DND-41 (cell line): Measurements from ENCODE around the gene TOGARAM1.

Experiments
- ATAC-seq: fragments of 200-7000 bp; cut with Tn5 transposase; 3 replicates; pipeline ENCODE4 v1.9.1; 2021; ENCODE audit warnings: low read depth; ENCODE audit not compliant: insufficient read depth
- DNase-seq: peaks from one replicate; pipeline ENCODE4 v3.0.0-alpha.2; 2020
- H2AFZ ChIP-seq: 2 replicates; pipeline ENCODE4 v1.6.0; 2012; ENCODE audit warnings: low read depth, low read length
- H3K27ac ChIP-seq: 2 replicates; pipeline ENCODE4 v1.5.1; 2012; ENCODE audit warnings: low read length, inconsistent platforms
- H3K27me3 ChIP-seq: fragments of 200-600 bp; sonication (generic); 2 replicates; pipeline ENCODE4 v1.6.0; 2012; ENCODE audit warnings: low read length, mild to moderate bottlenecking, inconsistent platforms; ENCODE audit not compliant: insufficient read depth, poor library complexity
- H3K36me3 ChIP-seq: 2 replicates; pipeline ENCODE4 v1.5.1; 2012; ENCODE audit warnings: low read length, inconsistent platforms; ENCODE audit not compliant: insufficient read depth
- H3K4me1 ChIP-seq: 2 replicates; pipeline ENCODE4 v1.5.1; 2012; ENCODE audit warnings: mild to moderate bottlenecking, low read length; ENCODE audit not compliant: insufficient read depth
- H3K4me2 ChIP-seq: 2 replicates; pipeline ENCODE4 v1.6.0; 2012; ENCODE audit warnings: mild to moderate bottlenecking, moderate library complexity, low read length, inconsistent platforms; ENCODE audit not compliant: insufficient read depth
- H3K4me3 ChIP-seq, 2 experiments: fragments of 200-600 bp in 1 of 2; shearing (Covaris generic) in 1 of 2; 2 replicates each; pipeline ENCODE4 v1.5.1; 2012 to 2016; ENCODE audit warnings: inconsistent platforms in 2 of 2, low read length in 2 of 2, mild to moderate bottlenecking in 2 of 2, low read depth in 1 of 2, moderate library complexity in 1 of 2
- H3K79me2 ChIP-seq: 2 replicates; pipeline ENCODE4 v1.6.0; 2012; ENCODE audit warnings: low read length, inconsistent platforms; ENCODE audit not compliant: insufficient read depth
- H3K9ac ChIP-seq: 2 replicates; pipeline ENCODE4 v1.6.0; 2012; ENCODE audit warnings: low read depth, mild to moderate bottlenecking, inconsistent platforms, low read length, moderate library complexity
- H3K9me3 ChIP-seq: 2 replicates; pipeline ENCODE4 v1.5.1; 2012; ENCODE audit warnings: low read length, moderate library complexity, mild to moderate bottlenecking, inconsistent platforms; ENCODE audit not compliant: insufficient read depth, severe bottlenecking
- H4K20me1 ChIP-seq: 2 replicates; pipeline ENCODE4 v1.6.0; 2012; ENCODE audit warnings: low read length; ENCODE audit not compliant: insufficient read depth
- EZH2 ChIP-seq: IDR thresholded peaks from 3 replicates; pipeline ENCODE4 v1.6.1; 2012; ENCODE audit warnings: borderline replicate concordance, low read depth, mild to moderate bottlenecking, moderate library complexity, low read length, inconsistent platforms; ENCODE audit not compliant: severe bottlenecking
- TF ChIP-seq, protein P1 (sequence below): IDR thresholded peaks from 2 replicates; pipeline ENCODE4 v1.5.1; 2012; ENCODE audit warnings: borderline replicate concordance, low read length, moderate library complexity, mild to moderate bottlenecking; ENCODE audit not compliant: poor library complexity, severe bottlenecking; ENCODE audit errors: extremely low read depth

Gene TOGARAM1

DNA sequence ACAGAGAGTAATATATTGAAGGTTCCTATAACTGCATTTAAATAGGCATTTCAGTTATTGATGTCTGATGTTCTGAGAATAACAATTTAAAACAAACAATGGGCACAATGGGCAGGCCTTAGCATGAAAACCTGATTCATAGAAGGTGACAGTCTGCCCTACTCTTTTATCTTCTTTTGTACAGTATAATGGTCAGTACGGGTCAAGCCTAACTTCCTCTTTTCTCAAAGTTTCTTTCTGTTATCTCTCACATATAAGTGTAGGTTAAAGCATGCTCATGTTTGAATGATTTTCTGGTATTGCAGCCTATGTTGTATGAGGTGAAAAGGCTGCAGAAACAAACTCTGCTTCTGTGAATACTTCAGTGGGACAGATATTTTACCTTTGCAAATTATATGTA is 158.1 kb downstream of the TOGARAM1 start:
- Histone ChIP-seq H3K4me2 (no peak overlapping the region), H3K27me3 (no peaks in the 10 kb centered on the region), H4K20me1 (no peaks in the 10 kb centered on the region), H3K9me3 (no peaks in the 10 kb centered on the region), H2AFZ (no peak overlapping the region), H3K4me1 (no peaks in the 10 kb centered on the region), H3K36me3 (peaks cover 85% of the 10 kb centered on the region), H3K9ac (no peak overlapping the region), H3K27ac (no peak overlapping the region), H3K4me3 (no peak overlapping the region), H3K79me2 (no peaks in the 10 kb centered on the region)
- TF ChIP-seq, protein P1, sequence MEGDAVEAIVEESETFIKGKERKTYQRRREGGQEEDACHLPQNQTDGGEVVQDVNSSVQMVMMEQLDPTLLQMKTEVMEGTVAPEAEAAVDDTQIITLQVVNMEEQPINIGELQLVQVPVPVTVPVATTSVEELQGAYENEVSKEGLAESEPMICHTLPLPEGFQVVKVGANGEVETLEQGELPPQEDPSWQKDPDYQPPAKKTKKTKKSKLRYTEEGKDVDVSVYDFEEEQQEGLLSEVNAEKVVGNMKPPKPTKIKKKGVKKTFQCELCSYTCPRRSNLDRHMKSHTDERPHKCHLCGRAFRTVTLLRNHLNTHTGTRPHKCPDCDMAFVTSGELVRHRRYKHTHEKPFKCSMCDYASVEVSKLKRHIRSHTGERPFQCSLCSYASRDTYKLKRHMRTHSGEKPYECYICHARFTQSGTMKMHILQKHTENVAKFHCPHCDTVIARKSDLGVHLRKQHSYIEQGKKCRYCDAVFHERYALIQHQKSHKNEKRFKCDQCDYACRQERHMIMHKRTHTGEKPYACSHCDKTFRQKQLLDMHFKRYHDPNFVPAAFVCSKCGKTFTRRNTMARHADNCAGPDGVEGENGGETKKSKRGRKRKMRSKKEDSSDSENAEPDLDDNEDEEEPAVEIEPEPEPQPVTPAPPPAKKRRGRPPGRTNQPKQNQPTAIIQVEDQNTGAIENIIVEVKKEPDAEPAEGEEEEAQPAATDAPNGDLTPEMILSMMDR = no peak
- no peak for TF ChIP-seq EZH2
- ATAC-seq (no peak), DNase-seq (no peak)

DNA sequence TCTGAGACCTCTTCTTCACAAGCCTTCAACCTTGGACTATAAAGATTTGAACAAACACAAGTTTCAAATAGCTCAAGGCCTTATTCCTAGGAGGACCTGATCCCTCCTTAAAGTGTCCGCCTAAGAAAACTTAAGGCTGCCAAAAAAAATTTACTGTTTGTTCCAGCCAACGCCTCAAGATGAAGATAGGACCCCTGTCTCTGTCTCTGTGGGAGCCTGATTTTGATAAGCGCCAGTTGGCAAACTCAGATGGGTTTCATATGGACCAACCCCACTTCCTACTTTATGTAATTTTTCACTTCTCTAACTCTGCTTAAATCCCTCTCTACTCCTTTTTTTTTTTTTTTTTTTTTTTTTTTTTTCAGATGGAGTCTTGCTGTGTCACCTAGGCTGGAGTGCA is 161.3 kb downstream of the TOGARAM1 start:
- peaks cover 12% of the 10 kb centered on the region; the same call in 1 of the 2 replicates for H3K79me2 ChIP-seq
- no peak overlapping the region for H3K4me3 ChIP-seq
- H3K9ac ChIP-seq = no peak overlapping the region
- DNase-seq = no peak
- TF ChIP-seq EZH2 = no peak
- H3K27me3 ChIP-seq = no peaks in the 10 kb centered on the region
- H4K20me1 ChIP-seq = no peaks in the 10 kb centered on the region
- peaks cover 72% of the 10 kb centered on the region for H3K36me3 ChIP-seq
- H2AFZ ChIP-seq = no peak overlapping the region
- ATAC-seq = no peak
- no peaks in the 10 kb centered on the region for H3K9me3 ChIP-seq
- H3K4me1 ChIP-seq = no peaks in the 10 kb centered on the region
- no peak overlapping the region for H3K27ac ChIP-seq
- H3K4me2 ChIP-seq = no peak overlapping the region
